Loucy (cell line): ENCODE data around the gene RCAN1.

Experiments
- H2AFZ ChIP-seq: fragments of 200-600 bp; sonication (generic); 2 replicates; pipeline ENCODE4 v1.6.0; 2016; ENCODE audit warnings: antibody characterized with exemption, mild to moderate bottlenecking, low read length, moderate library complexity
- H3F3A ChIP-seq: fragments of 200-600 bp; 2 replicates; pipeline ENCODE4 v1.6.0; 2016; ENCODE audit warnings: antibody characterized with exemption, low read depth, mild to moderate bottlenecking
- H3K27me3 ChIP-seq: fragments of 200-600 bp; sonication (generic); 2 replicates; pipeline ENCODE4 v1.6.1; 2014; ENCODE audit warnings: low read length, mild to moderate bottlenecking; ENCODE audit not compliant: insufficient read depth, poor library complexity, severe bottlenecking
- H3K36me3 ChIP-seq: fragments of 200-600 bp; sonication (generic); 2 replicates; pipeline ENCODE4 v1.6.1; 2016; ENCODE audit warnings: low read length; ENCODE audit not compliant: insufficient read depth
- H3K4me1 ChIP-seq: fragments of 200-600 bp; sonication (generic); 2 replicates; pipeline ENCODE4 v1.5.1; 2014; ENCODE audit warnings: low read length, mild to moderate bottlenecking; ENCODE audit not compliant: insufficient read depth, poor library complexity, severe bottlenecking
- H3K4me2 ChIP-seq: fragments of 200-600 bp; sonication (generic); 2 replicates; pipeline ENCODE4 v1.6.0; 2014; ENCODE audit warnings: antibody characterized with exemption, low read length, low read depth, mild to moderate bottlenecking; ENCODE audit not compliant: poor library complexity, severe bottlenecking
- H3K4me3 ChIP-seq: fragments of 200-600 bp; sonication (generic); 2 replicates; pipeline ENCODE4 v1.5.1; 2014; ENCODE audit warnings: low read length, mild to moderate bottlenecking, mixed read lengths; ENCODE audit not compliant: poor library complexity, severe bottlenecking
- H3K79me2 ChIP-seq: fragments of 200-600 bp; sonication (generic); 2 replicates; pipeline ENCODE4 v1.6.1; 2014; ENCODE audit warnings: low read length; ENCODE audit not compliant: insufficient read depth
- H3K9ac ChIP-seq: fragments of 200-600 bp; sonication (generic); 2 replicates; pipeline ENCODE4 v1.6.0; 2014; ENCODE audit warnings: mild to moderate bottlenecking, low read depth, low read length, moderate library complexity; ENCODE audit not compliant: poor library complexity, severe bottlenecking
- H3K9me2 ChIP-seq: fragments of 200-600 bp; sonication (generic); replicated peaks from 2 replicates; pipeline ENCODE4 v1.6.1; 2016; ENCODE audit warnings: low read depth, low read length, mixed read lengths
- H3K9me3 ChIP-seq: fragments of 200-600 bp; sonication (generic); 2 replicates; pipeline ENCODE4 v1.6.1; 2014; ENCODE audit warnings: mild to moderate bottlenecking, antibody characterized with exemption, low read length, low read depth; ENCODE audit not compliant: insufficient read depth
- H4K20me1 ChIP-seq: fragments of 200-600 bp; sonication (generic); 2 replicates; pipeline ENCODE4 v1.6.0; 2014; ENCODE audit warnings: antibody characterized with exemption, low read length, mild to moderate bottlenecking; ENCODE audit not compliant: insufficient read depth, poor library complexity, severe bottlenecking
- CTCF ChIP-seq: fragments of 200-600 bp; sonication (generic); conservative IDR thresholded peaks from 2 replicates; pipeline ENCODE4 v1.5.1; 2014; ENCODE audit warnings: mild to moderate bottlenecking, antibody characterized with exemption, low read length
- EZH2phosphoT487 ChIP-seq: fragments of 200-600 bp; IDR thresholded peaks from 2 replicates; pipeline ENCODE4 v1.6.1; 2018; ENCODE audit warnings: antibody characterized with exemption, mild to moderate bottlenecking, moderate library complexity, borderline replicate concordance

RCAN1 gene

GRCh38 chr21:34651642-34652041 lies 36.7 kb upstream of the RCAN1 start:
- no peaks in the 10 kb centered on the region for H4K20me1 ChIP-seq
- H3K9ac ChIP-seq: no peak overlapping the region
- no peaks in the 10 kb centered on the region for H3K4me1 ChIP-seq
- no peaks in the 10 kb centered on the region for H3K9me3 ChIP-seq
- no peak overlapping the region for H3K4me2 ChIP-seq
- no peak overlapping the region for H3K4me3 ChIP-seq
- H3K9me2 ChIP-seq: no peaks in the 10 kb centered on the region
- no peaks in the 10 kb centered on the region for H3K79me2 ChIP-seq
- no peaks in the 10 kb centered on the region for H3F3A ChIP-seq
- peaks cover 6% of the 10 kb centered on the region for H3K27me3 ChIP-seq
- TF ChIP-seq EZH2phosphoT487 (no peak), CTCF (no peak)
- no peak overlapping the region for H2AFZ ChIP-seq
- no peaks in the 10 kb centered on the region for H3K36me3 ChIP-seq

- Histone ChIP-seq H3K9me2 (no peaks in the 10 kb centered on the region), H3K79me2 (no peaks in the 10 kb centered on the region), H3F3A (no peaks in the 10 kb centered on the region), H3K9me3 (no peaks in the 10 kb centered on the region), H3K4me1 (no peaks in the 10 kb centered on the region), H3K4me2 (no peak overlapping the region), H3K36me3 (no peaks in the 10 kb centered on the region), H3K4me3 (no peak overlapping the region), H3K9ac (no peak overlapping the region), H3K27me3 (peaks cover 6% of the 10 kb centered on the region), H4K20me1 (no peaks in the 10 kb centered on the region), H2AFZ (no peak overlapping the region)
- TF ChIP-seq CTCF: no peak
- no peak for TF ChIP-seq EZH2phosphoT487
Observed at GRCh38 chr21:34650861-34651431, 36.0 kb upstream of the RCAN1 start.

- H3K9ac ChIP-seq: no peak overlapping the region
- H3K79me2 ChIP-seq: no peaks in the 10 kb centered on the region
- H2AFZ ChIP-seq: no peak overlapping the region
- TF ChIP-seq CTCF (no peak), EZH2phosphoT487 (no peak)
- no peaks in the 10 kb centered on the region for H3K36me3 ChIP-seq
- H3K4me1 ChIP-seq: no peaks in the 10 kb centered on the region
- peaks cover 6% of the 10 kb centered on the region for H3K27me3 ChIP-seq
- H3K4me3 ChIP-seq: no peak overlapping the region
- no peaks in the 10 kb centered on the region for H3K9me2 ChIP-seq
- H4K20me1 ChIP-seq: no peaks in the 10 kb centered on the region
- H3K4me2 ChIP-seq: peak overlapping the region; percentile 8
- no peaks in the 10 kb centered on the region for H3K9me3 ChIP-seq
- H3F3A ChIP-seq: no peaks in the 10 kb centered on the region
Observed at GRCh38 chr21:34649400-34649799, 34.5 kb upstream of the RCAN1 start.
